ENCODE data around the gene PLCG1. TPM values are rescaled to one million over a fixed set of nuclear protein-coding genes. Genes with fewer than 3 reads are reported as not detected.

Gene PLCG1
- total and polyA plus RNA-seq, 8 donors: 64.9 to 251 (median 202) TPM

DNA sequence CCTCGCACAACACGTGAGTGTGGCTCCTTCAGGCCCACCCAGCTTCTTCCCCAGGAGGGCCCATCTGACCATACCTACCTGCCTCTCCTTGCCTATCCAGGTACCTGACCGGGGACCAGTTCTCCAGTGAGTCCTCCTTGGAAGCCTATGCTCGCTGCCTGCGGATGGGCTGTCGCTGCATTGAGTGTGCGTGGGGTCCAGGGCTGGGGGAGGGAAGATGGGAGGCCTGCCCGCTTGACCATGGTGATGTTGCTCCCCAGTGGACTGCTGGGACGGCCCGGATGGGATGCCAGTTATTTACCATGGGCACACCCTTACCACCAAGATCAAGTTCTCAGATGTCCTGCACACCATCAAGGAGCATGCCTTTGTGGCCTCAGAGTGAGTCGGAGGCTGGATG is 26.5 kb downstream of the PLCG1 start:
- no peak for DNase-seq
- Histone ChIP-seq H3K36me3 (peaks cover 3 to 84% of the 10 kb centered on the region in 2 donors), H3K27me3 (no peaks in the 10 kb centered on the region), H3K4me3 (no peak overlapping the region), H3K4me1 (peaks cover 0 to 11% of the 10 kb centered on the region in 2 donors), H3K27ac (no peak overlapping the region), H3K9me3 (no peaks in the 10 kb centered on the region)
- TF ChIP-seq, protein P1, sequence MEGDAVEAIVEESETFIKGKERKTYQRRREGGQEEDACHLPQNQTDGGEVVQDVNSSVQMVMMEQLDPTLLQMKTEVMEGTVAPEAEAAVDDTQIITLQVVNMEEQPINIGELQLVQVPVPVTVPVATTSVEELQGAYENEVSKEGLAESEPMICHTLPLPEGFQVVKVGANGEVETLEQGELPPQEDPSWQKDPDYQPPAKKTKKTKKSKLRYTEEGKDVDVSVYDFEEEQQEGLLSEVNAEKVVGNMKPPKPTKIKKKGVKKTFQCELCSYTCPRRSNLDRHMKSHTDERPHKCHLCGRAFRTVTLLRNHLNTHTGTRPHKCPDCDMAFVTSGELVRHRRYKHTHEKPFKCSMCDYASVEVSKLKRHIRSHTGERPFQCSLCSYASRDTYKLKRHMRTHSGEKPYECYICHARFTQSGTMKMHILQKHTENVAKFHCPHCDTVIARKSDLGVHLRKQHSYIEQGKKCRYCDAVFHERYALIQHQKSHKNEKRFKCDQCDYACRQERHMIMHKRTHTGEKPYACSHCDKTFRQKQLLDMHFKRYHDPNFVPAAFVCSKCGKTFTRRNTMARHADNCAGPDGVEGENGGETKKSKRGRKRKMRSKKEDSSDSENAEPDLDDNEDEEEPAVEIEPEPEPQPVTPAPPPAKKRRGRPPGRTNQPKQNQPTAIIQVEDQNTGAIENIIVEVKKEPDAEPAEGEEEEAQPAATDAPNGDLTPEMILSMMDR (IDR thresholded peaks at IDR 0.05): no peak
- intact Hi-C loops (cut with DNase I): no loop called here
- no peak for ATAC-seq

DNA sequence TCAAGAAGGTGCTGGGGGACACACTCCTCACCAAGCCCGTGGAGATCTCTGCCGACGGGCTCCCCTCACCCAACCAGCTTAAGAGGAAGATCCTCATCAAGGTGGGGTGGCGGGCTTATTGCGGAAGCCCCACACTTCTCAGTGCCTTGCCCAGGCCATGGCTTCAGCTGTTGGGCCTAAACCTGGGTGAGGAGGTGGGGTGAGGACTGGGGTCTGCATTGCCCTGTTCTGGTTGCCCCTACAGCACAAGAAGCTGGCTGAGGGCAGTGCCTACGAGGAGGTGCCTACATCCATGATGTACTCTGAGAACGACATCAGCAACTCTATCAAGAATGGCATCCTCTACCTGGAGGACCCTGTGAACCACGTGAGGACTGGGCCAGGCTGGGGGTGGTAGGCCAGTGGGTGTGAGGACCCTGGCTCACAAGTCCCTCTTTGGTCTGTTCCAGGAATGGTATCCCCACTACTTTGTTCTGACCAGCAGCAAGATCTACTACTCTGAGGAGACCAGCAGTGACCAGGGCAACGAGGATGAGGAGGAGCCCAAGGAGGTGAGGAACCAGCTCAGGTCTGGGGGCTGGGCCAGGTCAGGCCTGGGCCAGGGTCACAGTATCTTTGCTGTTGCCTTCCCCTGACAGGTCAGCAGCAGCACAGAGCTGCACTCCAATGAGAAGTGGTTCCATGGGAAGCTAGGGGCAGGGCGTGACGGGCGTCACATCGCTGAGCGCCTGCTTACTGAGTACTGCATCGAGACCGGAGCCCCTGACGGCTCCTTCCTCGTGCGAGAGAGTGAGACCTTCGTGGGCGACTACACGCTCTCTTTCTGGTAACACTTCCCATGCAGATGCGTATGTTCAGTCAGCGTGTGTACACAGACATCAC is 27.9 kb downstream of the PLCG1 start:
- no peaks in the 10 kb centered on the region for H3K9me3 ChIP-seq
- peaks cover 0 to 5% of the 10 kb centered on the region in 2 donors for H3K4me1 ChIP-seq
- intact Hi-C loops (cut with DNase I): no loop called here
- no peak for ATAC-seq
- H3K27ac ChIP-seq: no peak overlapping the region
- H3K27me3 ChIP-seq: no peaks in the 10 kb centered on the region
- no peak for DNase-seq
- H3K36me3 ChIP-seq: peaks cover 3 to 90% of the 10 kb centered on the region in 2 donors
- H3K4me3 ChIP-seq: no peak overlapping the region
- TF ChIP-seq, protein P1 (IDR thresholded peaks at IDR 0.05): no peak

DNA sequence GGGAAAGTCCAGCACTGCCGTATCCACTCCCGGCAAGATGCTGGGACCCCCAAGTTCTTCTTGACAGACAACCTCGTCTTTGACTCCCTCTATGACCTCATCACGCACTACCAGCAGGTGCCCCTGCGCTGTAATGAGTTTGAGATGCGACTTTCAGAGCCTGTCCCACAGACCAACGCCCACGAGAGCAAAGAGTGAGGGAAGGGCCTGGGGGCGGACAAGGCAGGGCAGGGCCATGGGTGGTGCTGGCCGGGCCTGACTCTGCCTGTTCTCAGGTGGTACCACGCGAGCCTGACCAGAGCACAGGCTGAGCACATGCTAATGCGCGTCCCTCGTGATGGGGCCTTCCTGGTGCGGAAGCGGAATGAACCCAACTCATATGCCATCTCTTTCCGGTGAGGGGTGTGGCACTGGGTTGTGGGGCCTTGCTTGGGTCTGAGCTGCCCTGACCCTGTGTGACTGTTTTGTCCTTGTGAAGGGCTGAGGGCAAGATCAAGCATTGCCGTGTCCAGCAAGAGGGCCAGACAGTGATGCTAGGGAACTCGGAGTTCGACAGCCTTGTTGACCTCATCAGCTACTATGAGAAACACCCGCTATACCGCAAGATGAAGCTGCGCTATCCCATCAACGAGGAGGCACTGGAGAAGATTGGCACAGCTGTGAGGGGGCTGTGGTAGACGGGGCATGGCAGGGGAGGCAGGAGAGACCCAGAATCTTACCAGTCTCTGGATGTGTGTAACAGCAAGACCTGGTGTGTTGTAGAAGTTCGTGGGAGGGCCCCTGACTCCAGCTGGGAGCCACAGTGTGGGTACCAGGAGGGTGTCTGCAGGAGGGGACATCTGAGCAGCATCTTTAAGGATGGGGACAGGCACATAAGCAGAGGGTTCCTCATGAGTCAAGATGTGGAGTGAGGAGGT is 29.1 kb downstream of the PLCG1 start:
- peak in 1 of 4 donors; percentile 28 for DNase-seq
- peaks cover 3 to 93% of the 10 kb centered on the region in 2 donors for H3K36me3 ChIP-seq
- intact Hi-C loops (cut with DNase I): no loop called here

DNA sequence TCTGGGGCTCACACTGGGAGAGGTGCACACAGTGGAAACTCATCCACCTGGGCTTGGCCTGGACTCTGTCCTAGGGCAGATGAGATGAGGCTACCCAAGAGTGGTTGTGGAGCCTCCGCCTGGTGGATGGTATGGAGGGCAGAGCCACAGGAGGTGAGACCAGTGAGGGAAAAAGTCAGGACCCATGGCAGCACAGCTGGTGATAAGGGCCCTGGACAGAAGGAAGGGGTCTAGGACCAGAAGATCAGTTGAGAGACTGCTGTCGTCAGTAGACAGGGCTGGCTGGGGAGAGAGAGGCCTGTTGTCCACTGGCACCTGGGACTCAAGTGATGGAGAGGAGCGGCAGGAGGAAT is 29.8 kb downstream of the PLCG1 start:
- H3K27me3 ChIP-seq: no peaks in the 10 kb centered on the region
- no peak overlapping the region for H3K4me3 ChIP-seq
- intact Hi-C loops (cut with DNase I): no loop called here
- H3K27ac ChIP-seq: no peak overlapping the region
- peaks cover 3 to 96% of the 10 kb centered on the region in 2 donors for H3K36me3 ChIP-seq
- peaks cover 0 to 5% of the 10 kb centered on the region in 2 donors for H3K4me1 ChIP-seq
- DNase-seq: peak in 1 of 4 donors; percentile 16
- no peak for ATAC-seq
- TF ChIP-seq, protein P1 (IDR thresholded peaks at IDR 0.05): no peak
- H3K9me3 ChIP-seq: no peaks in the 10 kb centered on the region

More for the DNA sequence above, 29.1 kb downstream of the PLCG1 start:
- Histone ChIP-seq H3K9me3 (no peaks in the 10 kb centered on the region), H3K4me1 (peaks cover 0 to 5% of the 10 kb centered on the region in 2 donors), H3K27ac (no peak overlapping the region), H3K27me3 (no peaks in the 10 kb centered on the region), H3K4me3 (no peak overlapping the region)
- TF ChIP-seq, protein P1 (IDR thresholded peaks at IDR 0.05): no peak
- ATAC-seq: no peak
